HG03354 (cell line): Measurements from ENCODE around the gene LTB4R2.

Experiments used
- ATAC-seq: cut with Tn5 transposase; IDR thresholded peaks from one replicate; pipeline ENCODE4 v1.9.1; 2021; ENCODE audit warnings: mild to moderate bottlenecking; ENCODE audit not compliant: unreplicated experiment, poor library complexity, severe bottlenecking

Gene LTB4R2

GRCh38 chr14:24309538-24310264 lies at the start of gene LTB4R2:
Gene LTB4R2, plus strand, starts transcription at chr14:24310140. Its CDS starts 525 bp downstream, at chr14:24310665.
- no peak for ATAC-seq

- no peak for ATAC-seq
Measured at GRCh38 chr14:24260780-24261157, 49.2 kb upstream of the LTB4R2 start.

- ATAC-seq, result no peak
Measured at GRCh38 chr14:24261256-24261968, 48.5 kb upstream of the LTB4R2 start.

- ATAC-seq, result no peak
Measured at GRCh38 chr14:24261969-24262327, 48.0 kb upstream of the LTB4R2 start.

GRCh38 chr14:24262821-24263733 lies 46.9 kb upstream of the LTB4R2 start, which contains the start of gene TGM1:
Gene TGM1, minus strand, starts transcription at chr14:24263177. Its CDS starts 825 bp downstream, at chr14:24262352.
- no peak for ATAC-seq

- ATAC-seq, result no peak
Measured at GRCh38 chr14:24263848-24264247, 46.1 kb upstream of the LTB4R2 start.

- ATAC-seq, result no peak
Measured at GRCh38 chr14:24264298-24264697, 45.6 kb upstream of the LTB4R2 start.

GRCh38 chr14:24266344-24267244 lies 43.3 kb upstream of the LTB4R2 start:
- ATAC-seq, result no peak

GRCh38 chr14:24267516-24267915 lies 42.4 kb upstream of the LTB4R2 start:
- ATAC-seq, result no peak

GRCh38 chr14:24268225-24268624 lies 41.7 kb upstream of the LTB4R2 start:
- no peak for ATAC-seq

GRCh38 chr14:24269368-24269767 lies 40.6 kb upstream of the LTB4R2 start:
- ATAC-seq, result no peak

GRCh38 chr14:24269910-24270536 lies 39.9 kb upstream of the LTB4R2 start:
- no peak for ATAC-seq

GRCh38 chr14:24270537-24271133 lies 39.3 kb upstream of the LTB4R2 start:
- no peak for ATAC-seq

- ATAC-seq, result peak; percentile 90
Measured at GRCh38 chr14:24271134-24271833, 38.7 kb upstream of the LTB4R2 start, which contains the start of gene RABGGTA. Gene RABGGTA, minus strand, starts transcription at chr14:24271597. Its CDS starts 482 bp downstream, at chr14:24271115.

GRCh38 chr14:24271834-24272263 lies 38.1 kb upstream of the LTB4R2 start:
- ATAC-seq, result no peak

GRCh38 chr14:24272467-24272866 lies 37.5 kb upstream of the LTB4R2 start:
- no peak for ATAC-seq

GRCh38 chr14:24273422-24273998 lies 36.4 kb upstream of the LTB4R2 start:
- no peak for ATAC-seq
